ENCODE data around the gene BLTP2. TPM values are rescaled to one million over a fixed set of nuclear protein-coding genes. Genes with fewer than 3 reads are reported as not detected.
"Not testable (repeated sequence)": the region's sequence is repeated elsewhere in the genome, so short reads cannot be mapped to it uniquely, and the experiment has no call there.

The BLTP2 gene
- total and polyA plus RNA-seq, 2 donors = 18.6 to 49.8 TPM

GRCh38 chr17:28616281-28616680 is 28.7 kb downstream of the BLTP2 start:
- WGBS = 96% methylated on average over 7 of the region's 7 CpGs
- no peaks in the 10 kb centered on the region for H3K9me3 ChIP-seq (ENCODE audit: control insufficient read depth in 2 of 2, insufficient read depth in 1 of 2, low read length in 1 of 2)
- H3K27ac ChIP-seq (ENCODE audit: low read depth in 1 of 2, low read length in 1 of 2) = no peak overlapping the region
- no peaks in the 10 kb centered on the region for H3K27me3 ChIP-seq (ENCODE audit: control insufficient read depth in 2 of 2, insufficient read depth in 1 of 2, low read length in 1 of 2)
- H3K4me3 ChIP-seq (ENCODE audit: low read length in 2 of 2) = no peak overlapping the region
- no peak for DNase-seq (ENCODE audit: low read depth in 6 of 9, low spot score in 9 of 9)
- peaks cover 72 to 94% of the 10 kb centered on the region in 2 donors for H3K36me3 ChIP-seq (ENCODE audit: control insufficient read depth in 2 of 2, insufficient read depth in 2 of 2, low read length in 1 of 2)
- H3K4me1 ChIP-seq (ENCODE audit: control insufficient read depth in 2 of 2, insufficient read depth in 2 of 2, low read length in 2 of 2) = peaks cover 0 to 5% of the 10 kb centered on the region in 2 donors

DNA sequence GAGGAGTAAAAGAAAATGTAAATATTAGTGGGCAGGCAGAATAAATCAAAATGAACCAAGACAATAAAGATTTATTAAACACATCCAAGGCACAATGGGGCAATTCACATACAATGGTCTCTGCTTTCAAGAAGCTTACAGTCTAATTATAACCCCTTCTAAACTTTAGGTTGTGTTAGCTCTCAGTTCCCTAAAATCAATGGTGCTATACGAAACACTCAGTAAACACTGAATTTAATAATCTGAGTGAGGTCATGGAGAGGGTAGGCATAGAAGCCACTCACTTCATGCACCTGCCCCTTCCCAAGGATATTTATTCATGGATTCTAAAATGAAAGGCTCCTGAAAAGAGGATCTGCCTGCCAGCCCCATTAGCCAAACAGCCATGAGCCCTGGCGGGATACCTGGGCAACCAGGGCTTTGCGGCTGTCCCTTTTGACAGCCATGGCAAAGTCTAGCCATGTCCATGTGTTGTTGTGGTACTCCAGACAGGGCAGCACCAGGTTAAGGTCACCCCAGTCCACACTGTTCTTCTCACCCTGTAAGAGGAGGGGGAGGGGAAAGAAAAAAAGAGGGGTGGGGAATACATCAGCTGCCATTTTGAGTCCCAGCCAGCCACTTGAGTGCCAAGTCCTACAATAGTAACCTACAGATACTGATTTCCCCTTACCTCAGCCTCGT is 29.6 kb downstream of the BLTP2 start:
- Histone ChIP-seq H3K9me3 (ENCODE audit: control insufficient read depth in 2 of 2, insufficient read depth in 1 of 2, low read length in 1 of 2) (no peaks in the 10 kb centered on the region), H3K36me3 (ENCODE audit: control insufficient read depth in 2 of 2, insufficient read depth in 2 of 2, low read length in 1 of 2) (peaks cover 63 to 93% of the 10 kb centered on the region in 2 donors), H3K27me3 (ENCODE audit: control insufficient read depth in 2 of 2, insufficient read depth in 1 of 2, low read length in 1 of 2) (no peaks in the 10 kb centered on the region), H3K4me3 (ENCODE audit: low read length in 2 of 2) (no peak overlapping the region), H3K27ac (ENCODE audit: low read depth in 1 of 2, low read length in 1 of 2) (no peak overlapping the region), H3K4me1 (ENCODE audit: control insufficient read depth in 2 of 2, insufficient read depth in 2 of 2, low read length in 2 of 2) (peaks cover 0 to 5% of the 10 kb centered on the region in 2 donors)
- no peak for DNase-seq (ENCODE audit: low read depth in 6 of 9, low spot score in 9 of 9)
- 96% methylated on average over 4 of the region's 4 CpGs for WGBS

- H3K27ac ChIP-seq (ENCODE audit: low read depth in 1 of 2, low read length in 1 of 2) = no peak within 1 kb of the TSS
- peaks cover 0 to 5% of the 10 kb centered on the region in 2 donors for H3K4me1 ChIP-seq (ENCODE audit: control insufficient read depth in 2 of 2, insufficient read depth in 2 of 2, low read length in 2 of 2)
- no peaks in the 10 kb centered on the region for H3K27me3 ChIP-seq (ENCODE audit: control insufficient read depth in 2 of 2, insufficient read depth in 1 of 2, low read length in 1 of 2)
- no peak for DNase-seq (ENCODE audit: low read depth in 6 of 9, low spot score in 9 of 9)
- WGBS = 80% methylated on average over 5 of the region's 5 CpGs
- H3K9me3 ChIP-seq (ENCODE audit: control insufficient read depth in 2 of 2, insufficient read depth in 1 of 2, low read length in 1 of 2) = no peaks in the 10 kb centered on the region
- H3K36me3 ChIP-seq (ENCODE audit: control insufficient read depth in 2 of 2, insufficient read depth in 2 of 2, low read length in 1 of 2) = peaks cover 50 to 83% of the 10 kb centered on the region in 2 donors
- H3K4me3 ChIP-seq (ENCODE audit: low read length in 2 of 2) = no peak within 1 kb of the TSS
Observed at GRCh38 chr17:28613931-28614381, 31.0 kb downstream of the BLTP2 start, which contains the start of gene RSKR. TSS of gene RSKR (minus strand) at chr17:28614185. CDS start at chr17:28614161, 24 bp downstream.

GRCh38 chr17:28612936-28613872 is 31.8 kb downstream of the BLTP2 start:
- Histone ChIP-seq H3K27ac (ENCODE audit: low read depth in 1 of 2, low read length in 1 of 2) (no peak overlapping the region), H3K27me3 (ENCODE audit: control insufficient read depth in 2 of 2, insufficient read depth in 1 of 2, low read length in 1 of 2) (no peaks in the 10 kb centered on the region), H3K9me3 (ENCODE audit: control insufficient read depth in 2 of 2, insufficient read depth in 1 of 2, low read length in 1 of 2) (no peaks in the 10 kb centered on the region), H3K4me3 (ENCODE audit: low read length in 2 of 2) (no peak overlapping the region), H3K36me3 (ENCODE audit: control insufficient read depth in 2 of 2, insufficient read depth in 2 of 2, low read length in 1 of 2) (peaks cover 43 to 76% of the 10 kb centered on the region in 2 donors), H3K4me1 (ENCODE audit: control insufficient read depth in 2 of 2, insufficient read depth in 2 of 2, low read length in 2 of 2) (peaks cover 0 to 5% of the 10 kb centered on the region in 2 donors)
- peak in 6 of 9 donors; percentile 11 to 54 (median 22) for DNase-seq (ENCODE audit: low read depth in 6 of 9, low spot score in 9 of 9)
- 93% methylated on average over 6 of the region's 6 CpGs for WGBS

DNA sequence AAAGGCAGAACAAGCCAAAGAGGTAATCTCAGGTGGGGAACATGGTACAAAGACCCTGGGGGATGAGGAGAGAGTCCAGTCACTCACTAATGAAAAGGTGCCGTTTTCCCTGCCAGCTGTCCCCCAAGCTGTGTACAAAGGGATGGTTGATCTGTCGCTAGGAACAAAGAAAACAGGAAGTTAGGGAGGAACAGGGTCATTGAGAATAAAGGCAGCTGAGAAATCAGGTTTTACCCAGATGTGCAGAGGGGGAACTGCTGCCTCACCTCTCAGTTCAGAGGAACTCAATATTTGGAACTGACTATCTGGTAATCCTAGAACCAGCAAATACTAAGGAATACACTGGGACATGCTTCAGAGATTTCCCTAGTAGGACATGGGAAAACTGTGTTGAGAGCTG is 32.4 kb downstream of the BLTP2 start:
- Histone ChIP-seq H3K36me3 (ENCODE audit: control insufficient read depth in 2 of 2, insufficient read depth in 2 of 2, low read length in 1 of 2) (peaks cover 36 to 69% of the 10 kb centered on the region in 2 donors), H3K4me1 (ENCODE audit: control insufficient read depth in 2 of 2, insufficient read depth in 2 of 2, low read length in 2 of 2) (peaks cover 0 to 5% of the 10 kb centered on the region in 2 donors), H3K9me3 (ENCODE audit: control insufficient read depth in 2 of 2, insufficient read depth in 1 of 2, low read length in 1 of 2) (no peaks in the 10 kb centered on the region), H3K4me3 (ENCODE audit: low read length in 2 of 2) (no peak overlapping the region), H3K27ac (ENCODE audit: low read depth in 1 of 2, low read length in 1 of 2) (no peak overlapping the region), H3K27me3 (ENCODE audit: control insufficient read depth in 2 of 2, insufficient read depth in 1 of 2, low read length in 1 of 2) (no peaks in the 10 kb centered on the region)
- no peak for DNase-seq (ENCODE audit: low read depth in 6 of 9, low spot score in 9 of 9)
- WGBS = 31% methylated on average over 2 of the region's 2 CpGs

DNA sequence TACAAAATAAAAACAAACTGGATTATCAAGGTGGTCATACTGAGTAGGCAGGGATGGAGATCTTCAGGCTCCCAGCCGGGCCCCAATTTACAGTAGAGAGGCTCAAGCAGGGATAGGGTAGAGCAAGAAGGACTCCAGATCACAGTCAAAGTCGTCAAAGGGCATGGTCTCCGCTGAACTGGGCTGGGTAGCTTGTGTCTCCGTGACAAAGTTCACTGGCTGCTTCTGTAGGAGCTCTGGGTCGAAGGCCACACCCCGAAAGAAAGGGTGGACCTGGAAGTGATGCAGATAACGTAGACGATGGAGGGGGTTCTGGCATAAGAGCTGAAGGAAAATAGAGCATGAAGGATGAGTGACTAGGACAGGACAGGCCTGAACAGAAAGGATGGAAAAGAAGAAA is 34.6 kb downstream of the BLTP2 start:
- no peaks in the 10 kb centered on the region for H3K9me3 ChIP-seq (ENCODE audit: control insufficient read depth in 2 of 2, insufficient read depth in 1 of 2, low read length in 1 of 2)
- H3K4me3 ChIP-seq (ENCODE audit: low read length in 2 of 2) = no peak overlapping the region
- peaks cover 0 to 5% of the 10 kb centered on the region in 2 donors for H3K4me1 ChIP-seq (ENCODE audit: control insufficient read depth in 2 of 2, insufficient read depth in 2 of 2, low read length in 2 of 2)
- no peak for DNase-seq (ENCODE audit: low read depth in 6 of 9, low spot score in 9 of 9)
- H3K27ac ChIP-seq (ENCODE audit: low read depth in 1 of 2, low read length in 1 of 2) = no peak overlapping the region
- WGBS = 96% methylated on average over 8 of the region's 8 CpGs
- peaks cover 18 to 47% of the 10 kb centered on the region in 2 donors for H3K36me3 ChIP-seq (ENCODE audit: control insufficient read depth in 2 of 2, insufficient read depth in 2 of 2, low read length in 1 of 2)
- no peaks in the 10 kb centered on the region for H3K27me3 ChIP-seq (ENCODE audit: control insufficient read depth in 2 of 2, insufficient read depth in 1 of 2, low read length in 1 of 2)

GRCh38 chr17:28604031-28604430 is 40.9 kb downstream of the BLTP2 start:
- not testable (repeated sequence) for H3K36me3 ChIP-seq (ENCODE audit: control insufficient read depth in 2 of 2, insufficient read depth in 2 of 2, low read length in 1 of 2); H3K9me3 ChIP-seq (ENCODE audit: control insufficient read depth in 2 of 2, insufficient read depth in 1 of 2, low read length in 1 of 2); H3K27ac ChIP-seq (ENCODE audit: low read depth in 1 of 2, low read length in 1 of 2); H3K4me3 ChIP-seq (ENCODE audit: low read length in 2 of 2); H3K27me3 ChIP-seq (ENCODE audit: control insufficient read depth in 2 of 2, insufficient read depth in 1 of 2, low read length in 1 of 2); DNase-seq (ENCODE audit: low read depth in 6 of 9, low spot score in 9 of 9)
- 97% methylated on average over 29 of the region's 31 CpGs for WGBS
- H3K4me1 ChIP-seq (ENCODE audit: control insufficient read depth in 2 of 2, insufficient read depth in 2 of 2, low read length in 2 of 2) = peaks cover 3 to 10% of the 10 kb centered on the region in 2 donors

DNA sequence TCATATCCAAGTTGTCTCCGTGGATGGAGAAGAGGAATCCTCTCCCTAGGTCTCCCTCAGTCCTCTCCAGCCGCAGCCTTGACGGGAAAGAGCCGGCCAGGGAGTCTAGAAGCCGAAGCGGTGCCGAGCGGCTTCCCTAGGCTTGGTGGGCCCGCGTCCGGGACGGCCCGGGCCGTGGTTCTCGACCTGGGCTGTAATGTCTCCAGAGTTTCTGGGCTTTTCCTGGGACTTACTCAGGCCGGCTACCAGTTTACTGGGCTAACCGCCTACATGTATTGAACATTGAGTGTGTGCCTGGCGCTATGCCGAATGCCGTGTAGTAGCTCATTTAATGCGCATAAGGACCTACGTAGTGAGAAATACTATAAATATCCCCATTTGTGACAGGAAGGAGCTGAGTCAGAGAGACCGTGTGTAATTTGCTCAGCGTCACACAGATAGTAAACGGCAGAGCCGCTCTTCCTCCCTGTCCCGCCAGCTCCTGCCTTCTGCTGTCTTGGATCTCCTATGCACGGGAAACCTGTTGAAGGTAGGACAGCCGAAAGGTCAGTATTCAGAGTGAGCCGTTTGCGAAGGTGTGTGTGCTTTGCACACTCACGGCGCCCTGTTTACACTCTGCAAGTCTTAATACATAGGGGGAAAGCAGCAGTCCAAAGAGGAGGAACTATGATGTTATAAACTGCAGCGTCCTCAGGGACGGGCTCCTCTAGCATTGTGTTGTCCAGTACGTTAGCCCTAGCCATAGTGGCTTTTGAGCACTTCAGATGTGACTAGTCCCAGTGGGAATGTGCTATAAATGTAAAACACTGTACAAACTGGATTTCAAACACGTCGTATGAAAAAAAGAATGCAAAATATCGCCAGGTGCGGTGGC is 45.4 kb downstream of the BLTP2 start:
- Histone ChIP-seq H3K27me3 (ENCODE audit: control insufficient read depth in 2 of 2, insufficient read depth in 1 of 2, low read length in 1 of 2) (no peaks in the 10 kb centered on the region), H3K36me3 (ENCODE audit: control insufficient read depth in 2 of 2, insufficient read depth in 2 of 2, low read length in 1 of 2) (peaks cover 0 to 3% of the 10 kb centered on the region in 2 donors), H3K27ac (ENCODE audit: low read depth in 1 of 2, low read length in 1 of 2) (peak overlapping the region; percentile 83 to 92), H3K4me1 (ENCODE audit: control insufficient read depth in 2 of 2, insufficient read depth in 2 of 2, low read length in 2 of 2) (peaks cover 9 to 18% of the 10 kb centered on the region in 2 donors), H3K4me3 (ENCODE audit: low read length in 2 of 2) (peak overlapping the region; percentile 68 to 87), H3K9me3 (ENCODE audit: control insufficient read depth in 2 of 2, insufficient read depth in 1 of 2, low read length in 1 of 2) (peaks cover 0 to 3% of the 10 kb centered on the region in 2 donors)
- WGBS = 11% methylated on average over 40 of the region's 40 CpGs
- DNase-seq (ENCODE audit: low read depth in 6 of 9, low spot score in 9 of 9) = peak in 8 of 9 donors; percentile 16 to 66 (median 33)

Data from thymus (tissue), 11 donors.